Measurements from ENCODE around the gene ECSIT.
"Not testable (repeated sequence)": the region's sequence is repeated elsewhere in the genome, so short reads cannot be mapped to it uniquely, and the experiment has no call there.

DNA sequence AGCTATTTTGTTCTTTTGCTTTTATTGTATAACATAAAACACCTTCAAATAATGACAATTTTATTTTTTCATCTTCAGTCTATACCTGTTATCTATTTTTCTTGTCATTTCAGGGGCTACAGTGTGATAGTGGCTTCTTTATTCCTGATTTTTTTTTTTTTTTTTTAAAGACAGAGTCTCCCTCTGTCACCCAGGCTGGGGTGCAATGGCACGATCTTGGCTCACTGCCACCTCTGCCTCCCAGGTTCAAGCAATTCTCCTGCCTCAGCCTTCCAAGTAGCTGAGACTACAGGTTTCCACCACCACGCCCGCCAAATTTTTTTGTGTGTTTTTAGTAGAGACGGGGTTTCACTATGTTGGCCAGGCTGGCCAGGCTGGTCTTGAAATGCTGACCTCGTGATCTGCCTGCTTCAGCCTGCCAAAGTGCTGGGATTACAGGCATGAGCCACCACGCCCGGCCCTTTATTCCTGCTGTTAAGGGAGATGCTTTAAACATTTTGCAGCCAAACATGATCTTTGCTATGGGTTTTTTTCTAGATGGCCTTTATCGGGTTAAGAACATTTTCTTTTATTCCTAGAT, 60.6 kb downstream of the ECSIT start:
- not testable (repeated sequence) for TF ChIP-seq YY1 (IDR thresholded peaks at IDR 0.05; ENCODE audit: insufficient read depth, insufficient read length); SUZ12 (IDR thresholded peaks at IDR 0.05; ENCODE audit: extremely low read depth, insufficient read depth, insufficient read length)

Measured in NT2/D1 (cell line).